Fibroblast of lung (primary cell): ENCODE data around the gene NMUR1. TPM values are rescaled to one million over a fixed set of nuclear protein-coding genes. Genes with fewer than 3 reads are reported as not detected.

Experiments used
- DNase-seq, 2 donors: peaks; one replicate each; pipeline versions ENCODE4 v3.0.0 to v3.0.0-alpha.2; 2010; ENCODE audit warnings: low read depth in 2 of 2
- H2AFZ ChIP-seq: 2 replicates; pipeline ENCODE4 v1.5.1; 2012; ENCODE audit warnings: low read length, control low read depth, inconsistent platforms
- H3K27ac ChIP-seq: 2 replicates; pipeline ENCODE4 v1.5.1; 2011; ENCODE audit warnings: low read length, control low read depth; ENCODE audit not compliant: insufficient read depth
- H3K27me3 ChIP-seq: 2 replicates; pipeline ENCODE4 v1.5.1; 2011; ENCODE audit warnings: mild to moderate bottlenecking, low read length; ENCODE audit not compliant: control insufficient read depth, insufficient read depth
- H3K36me3 ChIP-seq: 2 replicates; pipeline ENCODE4 v1.5.1; 2011; ENCODE audit warnings: low read length; ENCODE audit not compliant: control insufficient read depth, insufficient read depth
- H3K4me1 ChIP-seq: 2 replicates; pipeline ENCODE4 v1.5.1; 2011; ENCODE audit warnings: low read length; ENCODE audit not compliant: control insufficient read depth, insufficient read depth; ENCODE audit errors: extremely low read depth
- H3K4me2 ChIP-seq: 2 replicates; pipeline ENCODE4 v1.5.1; 2011; ENCODE audit warnings: low read length, control low read depth; ENCODE audit not compliant: insufficient read depth; ENCODE audit errors: extremely low read depth
- H3K4me3 ChIP-seq, 4 experiments: fragments of 200-600 bp in 1 of 4; sonication (generic) in 1 of 4; replicated peaks in 1 of 4; 2 replicates each; pipeline ENCODE4 v1.5.1; 2011 to 2016; ENCODE audit warnings: low read length in 4 of 4, low read depth in 3 of 4, mild to moderate bottlenecking in 3 of 4, control low read depth in 2 of 4, inconsistent platforms in 1 of 4, mixed read lengths in 1 of 4; ENCODE audit not compliant: insufficient read depth in 1 of 4; ENCODE audit errors: control extremely low read depth in 1 of 4
- H3K79me2 ChIP-seq: 2 replicates; pipeline ENCODE4 v1.5.1; 2012; ENCODE audit warnings: mild to moderate bottlenecking, low read length, inconsistent platforms; ENCODE audit not compliant: control insufficient read depth, insufficient read depth
- H3K9ac ChIP-seq: 2 replicates; pipeline ENCODE4 v1.5.1; 2011; ENCODE audit warnings: mild to moderate bottlenecking, low read length, control low read depth; ENCODE audit not compliant: insufficient read depth
- H3K9me3 ChIP-seq: 2 replicates; pipeline ENCODE4 v1.5.1; 2012; ENCODE audit warnings: low read depth, low read length; ENCODE audit not compliant: control insufficient read depth, insufficient read depth
- H4K20me1 ChIP-seq: 2 replicates; pipeline ENCODE4 v1.5.1; 2011; ENCODE audit warnings: low read length; ENCODE audit not compliant: control insufficient read depth, insufficient read depth; ENCODE audit errors: extremely low read depth
- CTCF ChIP-seq, 2 donors: IDR thresholded peaks in 1 of 2; conservative IDR thresholded peaks in 1 of 2; 1 replicate in 1 of 2; 2 replicates in 1 of 2; pipeline ENCODE4 v1.5.1; 2011 to 2012; ENCODE audit warnings: low read length in 2 of 2, control low read depth in 1 of 2, inconsistent platforms in 1 of 2, low read depth in 1 of 2, mild to moderate bottlenecking in 1 of 2
- EZH2 ChIP-seq: IDR thresholded peaks from 2 replicates; pipeline ENCODE4 v1.5.1; 2012; ENCODE audit warnings: low read length, control low read depth, mild to moderate bottlenecking; ENCODE audit errors: missing control alignments
- polyA plus RNA-seq, 2 donors: library from polyadenylated mRNA; depleted of rRNA in 1 of 2; stranded (reverse) in 1 of 2; unstranded in 1 of 2; fragments of >200 nt; gene quantifications; 2 replicates each; pipeline ENCODE4 v1.2.1, GENCODE V29; 2011 to 2012; ENCODE audit warnings: missing spikeins in 1 of 2
- total RNA-seq: library from RNA; depleted of rRNA; stranded (reverse); fragments of >200 nt; gene quantifications from 2 replicates; pipeline ENCODE4 v1.2.1, GENCODE V29; 2014

NMUR1 gene
- total and polyA plus RNA-seq, 2 donors (not counting 1 experiment from before 2014, with no cell fraction given): 0.01 to 0.50 TPM

DNA sequence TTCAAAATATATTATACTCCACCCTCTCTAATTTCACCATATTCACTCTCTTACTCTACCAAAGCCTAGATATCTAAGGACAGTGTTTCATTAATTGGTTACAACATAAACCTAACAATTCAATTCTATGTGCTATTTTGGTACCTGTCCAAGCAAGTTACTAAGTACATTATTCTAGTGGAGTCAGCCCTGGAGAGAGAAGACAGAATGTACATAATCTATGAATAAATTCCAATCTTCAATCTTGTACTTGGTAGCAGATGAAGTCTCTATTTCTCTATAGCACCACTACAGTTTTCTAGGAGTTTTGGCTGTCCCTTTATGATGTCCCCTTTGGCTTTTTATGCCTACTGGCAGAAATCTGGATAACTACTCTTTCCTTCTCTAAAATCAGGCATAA, 27.6 kb downstream of the NMUR1 start:
- Histone ChIP-seq H3K4me2 (no peak overlapping the region), H2AFZ (no peak overlapping the region), H3K27me3 (no peaks in the 10 kb centered on the region), H3K4me1 (no peaks in the 10 kb centered on the region), H3K27ac (no peak overlapping the region), H3K36me3 (no peaks in the 10 kb centered on the region), H3K4me3 (no peak overlapping the region), H3K79me2 (no peaks in the 10 kb centered on the region), H3K9me3 (no peaks in the 10 kb centered on the region), H4K20me1 (no peaks in the 10 kb centered on the region), H3K9ac (no peak overlapping the region)
- TF ChIP-seq EZH2 (no peak), CTCF (conservative IDR thresholded peaks at IDR 0.05 in 1 of 2, IDR thresholded peaks at IDR 0.05 in 1 of 2; ENCODE audit: low read depth in 1 of 2, low read length in 2 of 2) (no peak)
- DNase-seq: no peak

- H3K9ac ChIP-seq: no peak overlapping the region
- H3K4me3 ChIP-seq: no peak overlapping the region
- H3K4me1 ChIP-seq: no peaks in the 10 kb centered on the region
- no peak overlapping the region for H3K4me2 ChIP-seq
- no peaks in the 10 kb centered on the region for H3K36me3 ChIP-seq
- no peaks in the 10 kb centered on the region for H4K20me1 ChIP-seq
- H3K9me3 ChIP-seq: no peaks in the 10 kb centered on the region
- H3K79me2 ChIP-seq: no peaks in the 10 kb centered on the region
- no peak overlapping the region for H3K27ac ChIP-seq
- DNase-seq: no peak
- TF ChIP-seq CTCF (conservative IDR thresholded peaks at IDR 0.05 in 1 of 2, IDR thresholded peaks at IDR 0.05 in 1 of 2; ENCODE audit: low read depth in 1 of 2, low read length in 2 of 2): no peak
- TF ChIP-seq EZH2: no peak
- no peaks in the 10 kb centered on the region for H3K27me3 ChIP-seq
- no peak overlapping the region for H2AFZ ChIP-seq
Observed at GRCh38 chr2:231497651-231498050, 32.6 kb downstream of the NMUR1 start.

GRCh38 chr2:231494669-231495068, 35.6 kb downstream of the NMUR1 start:
- H3K9ac ChIP-seq: no peak overlapping the region
- no peaks in the 10 kb centered on the region for H3K36me3 ChIP-seq
- no peak overlapping the region for H3K4me3 ChIP-seq
- H3K27ac ChIP-seq: no peak overlapping the region
- no peaks in the 10 kb centered on the region for H3K9me3 ChIP-seq
- H3K4me1 ChIP-seq: no peaks in the 10 kb centered on the region
- DNase-seq: no peak
- no peak overlapping the region for H3K4me2 ChIP-seq
- no peak overlapping the region for H2AFZ ChIP-seq
- H3K27me3 ChIP-seq: no peaks in the 10 kb centered on the region
- TF ChIP-seq CTCF (conservative IDR thresholded peaks at IDR 0.05 in 1 of 2, IDR thresholded peaks at IDR 0.05 in 1 of 2; ENCODE audit: low read depth in 1 of 2, low read length in 2 of 2): no peak
- no peak for TF ChIP-seq EZH2
- H3K79me2 ChIP-seq: no peaks in the 10 kb centered on the region
- H4K20me1 ChIP-seq: no peaks in the 10 kb centered on the region
